K562 (cell line): ENCODE measurements around the gene RFC2. TPM values are rescaled to one million over a fixed set of nuclear protein-coding genes. Genes with fewer than 3 reads are reported as not detected.

Experiments used
- ATF2 ChIP-seq: sonication (generic); formaldehyde crosslinking; IDR thresholded peaks from 2 replicates; pipeline ENCODE4 v1.8.1; 2022; ENCODE audit warnings: missing genetic modification reagents
- CBX5 ChIP-seq: IDR thresholded peaks from 2 replicates; pipeline ENCODE4 v1.6.1; 2014; ENCODE audit warnings: low read depth, borderline replicate concordance
- CEBPB ChIP-seq: fragments of 450-650 bp; IDR thresholded peaks from 2 replicates; pipeline ENCODE4 v1.6.1; 2016; ENCODE audit warnings: missing genetic modification characterization, missing compliant biosample characterization
- CTCFL ChIP-seq: IDR thresholded peaks from 2 replicates; pipeline ENCODE4 v1.6.1; 2011; ENCODE audit warnings: borderline replicate concordance, low read depth, mild to moderate bottlenecking, moderate library complexity, low read length; ENCODE audit not compliant: insufficient read depth, poor library complexity, severe bottlenecking
- EGR1 ChIP-seq: fragments of 450-650 bp; conservative IDR thresholded peaks from 2 replicates; pipeline ENCODE4 v1.6.1; 2017; ENCODE audit warnings: mild to moderate bottlenecking
- MAX ChIP-seq: sonication (generic); formaldehyde crosslinking; IDR thresholded peaks from 2 replicates; pipeline ENCODE4 v1.9.0; 2022; ENCODE audit warnings: mild to moderate bottlenecking, missing genetic modification reagents
- MAZ ChIP-seq, 2 experiments: fragments of 450-650 bp in 1 of 2; sonication (generic) in 1 of 2; formaldehyde crosslinking; IDR thresholded peaks in 1 of 2; conservative IDR thresholded peaks in 1 of 2; 2 replicates each; pipeline versions ENCODE4 v1.4.0 to v1.5.0; 2020; ENCODE audit warnings: mild to moderate bottlenecking in 1 of 2, missing genetic modification reagents in 1 of 2
- MXD1 ChIP-seq: fragments of 250-450 bp; sonication (Bioruptor Pico); IDR thresholded peaks from 2 replicates; pipeline ENCODE4 v1.8.0; 2021; ENCODE audit warnings: borderline replicate concordance, mild to moderate bottlenecking, moderate library complexity; ENCODE audit not compliant: poor library complexity, severe bottlenecking
- NFYB ChIP-seq: IDR thresholded peaks from 2 replicates; pipeline ENCODE4 v1.6.1; 2011; ENCODE audit warnings: mild to moderate bottlenecking, moderate library complexity; ENCODE audit not compliant: insufficient read length; ENCODE audit errors: extremely low read depth
- PTRF ChIP-seq: fragments of 450-650 bp; IDR thresholded peaks from 2 replicates; pipeline ENCODE4 v1.6.1; 2016; ENCODE audit warnings: mild to moderate bottlenecking, missing genetic modification characterization, missing compliant biosample characterization
- STAT5B ChIP-seq: fragments of 250-450 bp; sonication (Bioruptor Pico); IDR thresholded peaks from 2 replicates; pipeline ENCODE4 v1.8.0; 2021; ENCODE audit warnings: mild to moderate bottlenecking, inconsistent platforms
- ZNF143 ChIP-seq: sonication (generic); formaldehyde crosslinking; IDR thresholded peaks from 2 replicates; pipeline ENCODE4 v1.9.0; 2022; ENCODE audit warnings: mild to moderate bottlenecking, missing genetic modification reagents
- ZNF24 ChIP-seq: fragments of 450-650 bp; IDR thresholded peaks from 2 replicates; pipeline ENCODE4 v1.6.1; 2016
- ZNF431 ChIP-seq: sonication (generic); formaldehyde crosslinking; IDR thresholded peaks from 2 replicates; pipeline ENCODE4 v1.8.0; 2022; ENCODE audit warnings: mild to moderate bottlenecking, missing genetic modification reagents
- ZNF449 ChIP-seq: fragments of 250-450 bp; sonication (Bioruptor Pico); IDR thresholded peaks from 2 replicates; pipeline ENCODE4 v1.8.0; 2022; ENCODE audit warnings: moderate library complexity, mild to moderate bottlenecking, inconsistent platforms
- ZNF655 ChIP-seq: fragments of 250-450 bp; sonication (Bioruptor Pico); IDR thresholded peaks from 2 replicates; pipeline ENCODE4 v1.5.0; 2021
- ZZZ3 ChIP-seq: fragments of 450-650 bp; IDR thresholded peaks from 2 replicates; pipeline ENCODE4 v1.6.1; 2016; ENCODE audit warnings: antibody characterized with exemption, mild to moderate bottlenecking, moderate library complexity
- polyA plus RNA-seq, 8 experiments: library from polyadenylated mRNA; depleted of rRNA in 4 of 8; stranded (reverse) in 5 of 8; unstranded in 3 of 8; fragments of >200 nt; fragmentation: Nextera tagmentation in 2 of 8; fragmentation: Illumina TruSeq in 1 of 8; extraction: Ambion mirVana in 2 of 8; extraction: Trizol in 1 of 8; gene quantifications; 2 replicates each; pipeline versions ENCODE4 v1.2.1 to v1.2.3, GENCODE V29; 2011 to 2014; ENCODE audit warnings: inconsistent platforms in 1 of 8, missing spikeins in 1 of 8
- total RNA-seq, 7 experiments: library from RNA; depleted of rRNA in 6 of 7; stranded (reverse); fragments of >200 nt in 6 of 7; fragmentation: Illumina TruSeq in 2 of 7; extraction: Trizol in 2 of 7; gene quantifications; 2 replicates each; pipeline versions ENCODE4 v1.2.1 to v1.2.3, GENCODE V29; 2011 to 2021; ENCODE audit warnings: low replicate concordance in 1 of 7

Gene RFC2
- total and polyA plus RNA-seq, 9 of the 15 experiments (the other 6 are each of a cell fraction or from before 2014, with no cell fraction given) = 32.5 to 161 (median 102) TPM

- TF ChIP-seq ZNF143 (CRISPR knock-in tag) (no peak), PTRF (tag) (no peak), MAX (CRISPR knock-in tag) (no peak), MXD1 (no peak), STAT5B (CRISPR knock-in tag) (no peak), NFYB (no peak), ZNF449 (no peak), MAZ (CRISPR knock-in tag; conservative IDR thresholded peaks at IDR 0.05 in 1 of 2, IDR thresholded peaks at IDR 0.05 in 1 of 2) (no peak), CBX5 (no peak), ATF2 (CRISPR knock-in tag) (no peak), EGR1 (no peak), CEBPB (tag) (no peak), ZNF655 (CRISPR knock-in tag) (no peak), CTCFL (no peak), ZNF431 (CRISPR knock-in tag) (no peak), ZZZ3 (no peak), ZNF24 (no peak)
Observed at GRCh38 chr7:74233655-74234285, 20.4 kb downstream of the RFC2 start (continued).
